Epithelial cell of esophagus (primary cell): Measurements from ENCODE around the gene FAM181A.

ENCODE experiments used
- DNase-seq: peaks from one replicate; pipeline ENCODE4 v3.0.0; 2010; ENCODE audit warnings: low read depth
- H3K4me3 ChIP-seq: 2 replicates; pipeline ENCODE4 v1.5.1; 2011; ENCODE audit warnings: mild to moderate bottlenecking, low read length, control low read depth
- TF ChIP-seq, protein P1 (sequence below): IDR thresholded peaks from 2 replicates; pipeline ENCODE4 v1.5.1; 2011; ENCODE audit warnings: low read depth, mild to moderate bottlenecking, low read length, control low read depth, inconsistent platforms; ENCODE audit not compliant: insufficient read depth; ENCODE audit errors: missing control alignments

The FAM181A gene

DNA sequence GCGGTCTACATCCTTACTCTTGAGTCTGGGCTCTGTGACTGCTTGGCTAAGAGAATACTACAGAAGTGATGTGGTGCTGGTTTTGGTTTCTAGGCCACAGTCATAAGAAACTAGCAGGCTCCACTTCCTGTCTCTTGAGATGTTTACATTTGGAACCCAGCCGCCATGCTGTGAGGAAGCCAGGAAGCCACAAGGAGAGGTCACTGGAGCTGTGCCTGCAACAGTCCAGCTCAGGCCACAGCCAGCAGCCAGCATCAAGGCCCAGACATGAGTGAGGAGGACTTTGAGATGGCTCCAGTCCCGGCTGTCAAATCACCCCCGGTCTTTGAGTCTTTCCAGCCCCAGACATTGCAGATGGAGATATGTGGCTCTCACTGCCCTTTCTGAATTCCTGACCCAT, 12.9 kb upstream of the FAM181A start:
- TF ChIP-seq, protein P1, sequence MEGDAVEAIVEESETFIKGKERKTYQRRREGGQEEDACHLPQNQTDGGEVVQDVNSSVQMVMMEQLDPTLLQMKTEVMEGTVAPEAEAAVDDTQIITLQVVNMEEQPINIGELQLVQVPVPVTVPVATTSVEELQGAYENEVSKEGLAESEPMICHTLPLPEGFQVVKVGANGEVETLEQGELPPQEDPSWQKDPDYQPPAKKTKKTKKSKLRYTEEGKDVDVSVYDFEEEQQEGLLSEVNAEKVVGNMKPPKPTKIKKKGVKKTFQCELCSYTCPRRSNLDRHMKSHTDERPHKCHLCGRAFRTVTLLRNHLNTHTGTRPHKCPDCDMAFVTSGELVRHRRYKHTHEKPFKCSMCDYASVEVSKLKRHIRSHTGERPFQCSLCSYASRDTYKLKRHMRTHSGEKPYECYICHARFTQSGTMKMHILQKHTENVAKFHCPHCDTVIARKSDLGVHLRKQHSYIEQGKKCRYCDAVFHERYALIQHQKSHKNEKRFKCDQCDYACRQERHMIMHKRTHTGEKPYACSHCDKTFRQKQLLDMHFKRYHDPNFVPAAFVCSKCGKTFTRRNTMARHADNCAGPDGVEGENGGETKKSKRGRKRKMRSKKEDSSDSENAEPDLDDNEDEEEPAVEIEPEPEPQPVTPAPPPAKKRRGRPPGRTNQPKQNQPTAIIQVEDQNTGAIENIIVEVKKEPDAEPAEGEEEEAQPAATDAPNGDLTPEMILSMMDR, result no peak
- no peak for DNase-seq

DNA sequence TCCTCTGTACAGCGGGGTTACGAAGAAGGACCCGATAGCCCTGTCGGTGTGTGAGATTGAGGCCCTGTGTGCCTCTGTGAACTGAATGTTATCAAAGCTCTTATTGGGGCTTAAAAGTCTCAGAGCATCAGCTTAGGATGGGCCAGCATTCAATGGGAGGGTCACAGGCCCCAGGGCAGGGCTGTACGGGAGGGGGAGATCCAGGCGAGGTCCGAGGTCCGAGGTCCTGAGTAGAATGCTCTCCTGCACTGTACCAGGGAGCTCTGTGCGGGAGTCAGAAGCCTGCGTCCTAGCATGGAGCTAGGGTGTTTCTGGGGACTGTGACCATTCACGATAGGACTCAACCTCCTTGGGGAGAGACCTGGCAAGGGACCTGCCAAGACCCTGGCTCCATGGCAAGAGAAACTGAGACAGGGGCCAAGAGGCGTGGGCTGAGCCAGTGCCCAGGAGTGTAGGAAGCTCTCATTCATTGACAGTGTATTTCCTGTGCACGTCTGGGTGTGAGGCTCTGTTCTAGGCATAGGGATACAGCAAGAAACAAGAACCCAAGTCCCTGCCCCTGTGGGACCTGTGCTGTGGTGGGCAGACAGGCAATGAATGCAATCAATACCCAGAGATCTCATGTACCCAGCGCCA, 12.0 kb upstream of the FAM181A start:
- DNase-seq, result no peak
- H3K4me3 ChIP-seq, result no peak overlapping the region
- TF ChIP-seq, protein P1, result no peak

More for the DNA sequence above, 12.9 kb upstream of the FAM181A start:
- no peak overlapping the region for H3K4me3 ChIP-seq

DNA sequence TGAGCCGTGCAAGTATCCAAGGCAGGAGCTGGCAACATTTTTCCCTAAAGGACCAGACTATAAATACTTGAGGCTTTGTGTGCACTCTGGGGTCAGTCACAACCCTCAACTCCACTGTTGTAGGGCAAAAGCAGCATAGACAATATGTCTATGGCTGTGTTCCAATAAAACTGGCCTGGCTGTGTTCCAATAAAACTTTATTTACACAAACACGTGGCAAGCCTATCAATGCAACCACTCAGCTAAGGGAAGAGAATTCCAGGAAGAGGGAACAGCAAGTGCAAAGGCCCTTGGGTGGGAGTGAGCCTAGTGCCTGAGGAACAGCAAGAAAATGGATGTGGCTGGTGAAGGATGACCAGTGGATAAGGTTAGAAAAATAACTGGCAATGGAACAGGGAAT, 11.3 kb upstream of the FAM181A start:
- TF ChIP-seq, protein P1, result no peak
- no peak for DNase-seq
- no peak overlapping the region for H3K4me3 ChIP-seq

DNA sequence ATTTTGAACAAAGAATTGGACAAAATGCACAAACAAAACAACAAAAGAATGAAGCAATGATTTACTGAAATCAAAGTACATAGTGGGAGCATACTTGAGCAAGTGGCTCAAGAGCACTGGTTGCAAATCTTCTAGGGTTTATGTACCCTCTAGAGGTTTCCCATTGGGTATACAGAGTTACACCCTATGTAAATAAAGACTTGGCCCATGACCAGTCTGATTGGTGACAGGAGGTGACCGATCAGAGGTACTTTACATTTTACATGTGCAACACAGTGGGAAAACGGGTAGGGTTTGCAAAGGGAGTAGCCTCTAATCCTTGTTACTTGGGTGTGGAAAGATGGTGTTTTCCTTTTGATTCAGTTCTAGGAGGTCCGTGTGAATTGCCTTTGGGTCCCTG, 10.6 kb upstream of the FAM181A start:
- TF ChIP-seq, protein P1, result no peak
- DNase-seq, result no peak
- no peak overlapping the region for H3K4me3 ChIP-seq

DNA sequence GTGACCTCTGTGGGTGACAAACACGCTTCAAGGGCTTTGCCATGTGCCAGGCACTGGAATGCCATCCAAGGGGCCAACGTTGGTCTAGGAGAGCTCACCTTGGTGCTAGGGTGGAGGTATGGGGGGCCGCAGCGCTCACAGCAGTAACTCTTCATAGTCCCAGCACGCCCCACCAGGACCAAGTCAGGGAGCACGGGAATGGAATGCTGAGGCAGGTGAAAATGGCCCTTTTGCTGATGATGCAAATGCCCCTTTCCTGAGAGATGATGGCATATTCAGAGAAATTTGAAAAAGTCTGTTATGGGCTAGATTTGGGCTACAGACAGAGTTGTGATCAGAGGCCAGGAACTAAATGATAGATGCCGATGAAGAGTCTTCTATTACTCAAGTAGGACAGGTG, 10.0 kb upstream of the FAM181A start:
- no peak overlapping the region for H3K4me3 ChIP-seq
- TF ChIP-seq, protein P1, result no peak
- DNase-seq, result no peak

DNA sequence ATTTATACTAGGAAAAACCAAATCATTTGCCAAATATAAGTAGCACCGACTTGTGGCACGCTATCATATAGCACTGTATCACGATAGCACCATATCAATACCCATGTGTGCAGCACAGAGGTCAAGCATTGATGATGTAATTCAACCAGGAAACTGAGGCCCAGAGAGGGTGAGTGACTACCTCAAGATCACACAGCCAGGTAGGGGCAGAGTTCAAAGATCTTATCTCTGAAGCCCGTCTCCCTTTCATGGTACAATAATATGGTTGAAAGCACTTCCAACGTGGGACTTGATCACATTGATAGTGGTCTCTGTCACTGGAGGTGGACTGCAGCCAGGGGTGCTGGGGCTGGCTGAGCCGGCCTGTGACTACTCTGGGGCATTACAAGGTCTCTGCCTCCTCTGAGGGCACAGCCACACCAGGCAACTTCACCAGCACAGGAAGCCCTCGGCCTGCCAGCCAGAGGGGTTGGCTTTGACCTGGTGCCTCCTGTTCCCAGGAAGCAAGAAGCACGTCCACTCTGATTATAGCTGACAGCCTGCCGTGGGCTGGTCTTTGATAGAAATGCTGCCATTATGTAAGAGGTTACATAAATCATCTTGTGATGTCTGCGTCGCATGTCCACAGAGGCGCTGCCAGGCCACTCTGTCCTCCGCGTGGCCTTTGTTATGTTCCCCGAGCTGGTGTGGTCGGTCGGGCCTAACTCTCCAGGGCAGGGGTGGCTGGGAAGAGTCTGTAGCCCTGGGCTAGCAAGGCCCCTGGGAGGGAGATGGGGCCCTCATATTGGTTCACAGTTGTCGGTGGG, 5.9 kb upstream of the FAM181A start:
- no peak overlapping the region for H3K4me3 ChIP-seq
- TF ChIP-seq, protein P1, result no peak
- DNase-seq, result no peak

DNA sequence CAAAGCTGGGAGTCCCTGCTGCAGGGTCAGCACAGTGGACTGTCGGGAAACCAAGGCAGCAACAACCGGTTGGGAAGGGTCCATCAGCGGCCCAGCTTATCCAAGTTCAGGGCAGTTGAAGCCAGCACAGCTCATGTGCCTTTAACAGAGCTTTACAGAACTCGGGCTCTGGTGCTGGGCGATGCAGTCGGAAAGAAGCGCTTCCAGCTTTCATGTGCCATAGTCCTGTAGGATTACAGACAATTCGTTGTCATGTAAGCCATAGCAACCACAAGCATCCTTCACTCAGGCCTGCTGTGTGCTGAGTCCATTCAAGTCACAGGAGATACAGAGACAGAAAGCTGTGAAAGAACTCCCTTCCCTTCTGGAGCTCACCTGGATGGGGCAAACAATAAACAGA, 3.5 kb upstream of the FAM181A start:
- DNase-seq, result no peak
- TF ChIP-seq, protein P1, result no peak

More for the DNA sequence above, 3.5 kb upstream of the FAM181A start:
- H3K4me3 ChIP-seq, result no peak overlapping the region
